Lower lobe of right lung (tissue), 2 donors: ENCODE data around the gene GALNT9. TPM values are rescaled to one million over a fixed set of nuclear protein-coding genes. Genes with fewer than 3 reads are reported as not detected.

ENCODE experiments used
- ATAC-seq, 2 donors: fragments of 200-7000 bp; cut with Tn5 transposase; one replicate each; pipeline ENCODE4 v1.9.1; 2020 to 2022; ENCODE audit warnings: mild to moderate bottlenecking in 2 of 2, moderate library complexity in 2 of 2
- DNase-seq: peaks from one replicate; pipeline ENCODE4 v3.0.0-alpha.2; 2020
- H3K27ac ChIP-seq: fragments of 200-600 bp; one replicate; pipeline ENCODE4 v1.8.0; 2022
- H3K27me3 ChIP-seq: fragments of 200-600 bp; one replicate; pipeline ENCODE4 v1.8.0; 2022; ENCODE audit warnings: low read depth
- H3K36me3 ChIP-seq: fragments of 200-600 bp; one replicate; pipeline ENCODE4 v1.8.0; 2022; ENCODE audit warnings: mild to moderate bottlenecking
- H3K4me1 ChIP-seq: fragments of 200-600 bp; one replicate; pipeline ENCODE4 v1.8.0; 2022
- H3K4me3 ChIP-seq: fragments of 200-600 bp; one replicate; pipeline ENCODE4 v1.8.0; 2022; ENCODE audit warnings: mild to moderate bottlenecking
- H3K9me3 ChIP-seq: fragments of 200-600 bp; one replicate; pipeline ENCODE4 v1.8.0; 2022
- CTCF ChIP-seq: fragments of 200-600 bp; IDR thresholded peaks from one replicate; pipeline ENCODE4 v1.8.0; 2022; ENCODE audit warnings: antibody characterized with exemption, mild to moderate bottlenecking
- intact Hi-C: fragments of 100-400 bp; cut with DNase I; formaldehyde crosslinking; loops from one replicate; pipeline ENCODE4 v1.11.0; 2022
- total RNA-seq: library from RNA; stranded (reverse); fragmentation: NEBNext Ultra II Directional; extraction: Animal tissue kit (Norgen Biotek cat#: 25700); gene quantifications from one replicate; pipeline ENCODE4 v1.2.1, GENCODE V29; 2021
- donor health status: DM: no; HTN: yes; CAD: no; lungs with severe emphysema.

The GALNT9 gene
- total RNA-seq, 1 donor from 2014 or later: not detected

- DNase-seq: no peak
- peaks cover 34% of the 10 kb centered on the region for H3K27me3 ChIP-seq
Measured at GRCh38 chr12:132270516-132270915, 58.9 kb downstream of the GALNT9 start.

GRCh38 chr12:132269271-132269968, 60.0 kb downstream of the GALNT9 start:
- Histone ChIP-seq H3K27ac (no peak overlapping the region), H3K4me3 (no peak overlapping the region), H3K36me3 (no peaks in the 10 kb centered on the region), H3K9me3 (no peaks in the 10 kb centered on the region), H3K27me3 (peaks cover 24% of the 10 kb centered on the region), H3K4me1 (no peaks in the 10 kb centered on the region)
- TF ChIP-seq CTCF: no peak
- ATAC-seq (no peak), DNase-seq (no peak)
- intact Hi-C loops: no loop called here

More at GRCh38 chr12:132270516-132270915, 58.9 kb downstream of the GALNT9 start:
- Histone ChIP-seq H3K9me3 (no peaks in the 10 kb centered on the region), H3K36me3 (no peaks in the 10 kb centered on the region), H3K4me3 (no peak overlapping the region), H3K4me1 (no peaks in the 10 kb centered on the region), H3K27ac (no peak overlapping the region)
- ATAC-seq: no peak
- no peak for TF ChIP-seq CTCF
- intact Hi-C loops: no loop called here

GRCh38 chr12:132268674-132269073, 60.7 kb downstream of the GALNT9 start:
- intact Hi-C loops: no loop called here
- Histone ChIP-seq H3K36me3 (no peaks in the 10 kb centered on the region), H3K4me1 (no peaks in the 10 kb centered on the region), H3K27ac (no peak overlapping the region), H3K27me3 (peaks cover 17% of the 10 kb centered on the region), H3K4me3 (no peak overlapping the region), H3K9me3 (no peaks in the 10 kb centered on the region)
- ATAC-seq (no peak), DNase-seq (no peak)
- TF ChIP-seq CTCF: no peak

- intact Hi-C loops: no loop called here
- Histone ChIP-seq H3K9me3 (no peaks in the 10 kb centered on the region), H3K36me3 (no peaks in the 10 kb centered on the region), H3K4me3 (no peak overlapping the region), H3K27ac (no peak overlapping the region), H3K4me1 (no peaks in the 10 kb centered on the region), H3K27me3 (peaks cover 17% of the 10 kb centered on the region)
- ATAC-seq (no peak), DNase-seq (no peak)
- no peak for TF ChIP-seq CTCF
Measured at GRCh38 chr12:132267873-132268272, 61.5 kb downstream of the GALNT9 start.

GRCh38 chr12:132266802-132267201, 62.6 kb downstream of the GALNT9 start:
- H3K36me3 ChIP-seq: no peaks in the 10 kb centered on the region
- intact Hi-C loops: no loop called here
- H3K4me3 ChIP-seq: no peak overlapping the region
- H3K27me3 ChIP-seq: peaks cover 16% of the 10 kb centered on the region
- no peak overlapping the region for H3K27ac ChIP-seq
- DNase-seq (no peak), ATAC-seq (no peak)
- H3K9me3 ChIP-seq: no peaks in the 10 kb centered on the region
- no peak for TF ChIP-seq CTCF
- no peaks in the 10 kb centered on the region for H3K4me1 ChIP-seq
